ENCODE results near the gene NRCAM. TPM values are rescaled to one million over a fixed set of nuclear protein-coding genes. Genes with fewer than 3 reads are reported as not detected.

Gene NRCAM
- total RNA-seq, 1 experiment from 2014 or later: 2.7 TPM

DNA sequence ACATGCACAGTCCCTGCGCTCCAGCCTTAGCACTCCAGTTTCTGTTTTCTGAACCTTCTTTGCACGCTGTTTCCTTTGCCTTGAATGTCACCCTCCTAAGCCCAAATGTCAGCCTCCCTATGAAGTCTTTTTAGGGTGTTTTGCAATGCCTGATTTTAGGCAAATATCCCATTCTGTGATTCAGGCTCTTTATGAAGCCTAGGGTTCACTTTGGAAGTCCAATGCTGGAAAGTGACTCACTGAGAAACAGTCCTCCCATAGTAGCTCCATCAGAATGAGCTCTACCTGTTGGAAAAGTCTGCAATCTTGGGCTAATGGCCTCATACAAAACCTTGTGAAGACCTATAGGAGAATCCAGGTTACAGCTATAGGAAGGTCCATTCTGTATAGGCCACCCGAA is 331.4 kb downstream of the NRCAM start (continued):
- TF ChIP-seq, protein P1, sequence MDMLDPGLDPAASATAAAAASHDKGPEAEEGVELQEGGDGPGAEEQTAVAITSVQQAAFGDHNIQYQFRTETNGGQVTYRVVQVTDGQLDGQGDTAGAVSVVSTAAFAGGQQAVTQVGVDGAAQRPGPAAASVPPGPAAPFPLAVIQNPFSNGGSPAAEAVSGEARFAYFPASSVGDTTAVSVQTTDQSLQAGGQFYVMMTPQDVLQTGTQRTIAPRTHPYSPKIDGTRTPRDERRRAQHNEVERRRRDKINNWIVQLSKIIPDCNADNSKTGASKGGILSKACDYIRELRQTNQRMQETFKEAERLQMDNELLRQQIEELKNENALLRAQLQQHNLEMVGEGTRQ (CRISPR knock-in tag; IDR thresholded peaks at IDR 0.05): no peak
- TF ChIP-seq, protein P2, sequence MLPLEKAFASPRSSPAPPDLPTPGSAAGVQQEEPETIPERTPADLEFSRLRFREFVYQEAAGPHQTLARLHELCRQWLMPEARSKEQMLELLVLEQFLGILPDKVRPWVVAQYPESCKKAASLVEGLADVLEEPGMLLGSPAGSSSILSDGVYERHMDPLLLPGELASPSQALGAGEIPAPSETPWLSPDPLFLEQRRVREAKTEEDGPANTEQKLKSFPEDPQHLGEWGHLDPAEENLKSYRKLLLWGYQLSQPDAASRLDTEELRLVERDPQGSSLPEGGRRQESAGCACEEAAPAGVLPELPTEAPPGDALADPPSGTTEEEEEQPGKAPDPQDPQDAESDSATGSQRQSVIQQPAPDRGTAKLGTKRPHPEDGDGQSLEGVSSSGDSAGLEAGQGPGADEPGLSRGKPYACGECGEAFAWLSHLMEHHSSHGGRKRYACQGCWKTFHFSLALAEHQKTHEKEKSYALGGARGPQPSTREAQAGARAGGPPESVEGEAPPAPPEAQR (CRISPR knock-in tag; IDR thresholded peaks at IDR 0.05): no peak
- TF ChIP-seq SMAD4 (CRISPR knock-in tag; IDR thresholded peaks at IDR 0.05) (no peak), NR2C2 (CRISPR knock-in tag; IDR thresholded peaks at IDR 0.05) (no peak), ZNF121 (CRISPR knock-in tag; IDR thresholded peaks at IDR 0.05) (no peak), TEAD4 (CRISPR knock-in tag; IDR thresholded peaks at IDR 0.05) (no peak), ZNF416 (CRISPR knock-in tag; IDR thresholded peaks at IDR 0.05) (no peak)

DNA sequence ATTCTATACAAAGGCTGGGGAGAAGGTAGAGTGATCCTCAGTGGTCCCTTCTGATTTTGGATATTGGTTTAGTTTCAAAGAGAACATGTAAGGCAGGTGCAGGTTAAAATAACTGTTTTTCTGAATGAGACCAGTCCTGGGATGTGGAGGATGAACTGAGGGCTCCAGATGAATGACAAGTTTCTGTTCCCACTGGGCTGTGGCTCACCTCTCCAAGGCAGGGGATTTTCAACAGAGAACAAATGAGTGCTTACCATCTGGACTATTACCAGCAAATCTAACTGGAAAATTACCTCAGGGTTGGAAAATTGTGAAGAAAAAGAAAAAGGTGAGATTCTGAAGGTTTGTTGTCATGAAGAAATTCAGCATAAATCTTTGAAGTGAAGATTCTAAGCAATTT is 334.1 kb downstream of the NRCAM start:
- Mint-ChIP-seq H3K4me3 (no peak overlapping the region), H3K27ac (no peak overlapping the region), H3K27me3 (ENCODE audit: low read depth) (no peaks in the 10 kb centered on the region), H3K36me3 (no peaks in the 10 kb centered on the region), H3K9me3 (no peaks in the 10 kb centered on the region), H3K4me1 (no peaks in the 10 kb centered on the region)
- TF ChIP-seq ELF4 (CRISPR knock-in tag; IDR thresholded peaks at IDR 0.05; ENCODE audit: low read depth) (no peak), ZNF396 (CRISPR knock-in tag; IDR thresholded peaks at IDR 0.05; ENCODE audit: borderline replicate concordance) (no peak), ZNF232 (CRISPR knock-in tag; IDR thresholded peaks at IDR 0.05) (no peak), CREB1 (CRISPR knock-in tag; IDR thresholded peaks at IDR 0.05) (no peak), ZNF263 (CRISPR knock-in tag; IDR thresholded peaks at IDR 0.05; ENCODE audit: low read depth) (no peak), ZNF416 (CRISPR knock-in tag; IDR thresholded peaks at IDR 0.05) (no peak), NFYB (CRISPR knock-in tag; conservative IDR thresholded peaks at IDR 0.05; ENCODE audit: low read depth) (no peak), SP1 (CRISPR knock-in tag; conservative IDR thresholded peaks at IDR 0.05) (no peak)
- TF ChIP-seq, protein P3, sequence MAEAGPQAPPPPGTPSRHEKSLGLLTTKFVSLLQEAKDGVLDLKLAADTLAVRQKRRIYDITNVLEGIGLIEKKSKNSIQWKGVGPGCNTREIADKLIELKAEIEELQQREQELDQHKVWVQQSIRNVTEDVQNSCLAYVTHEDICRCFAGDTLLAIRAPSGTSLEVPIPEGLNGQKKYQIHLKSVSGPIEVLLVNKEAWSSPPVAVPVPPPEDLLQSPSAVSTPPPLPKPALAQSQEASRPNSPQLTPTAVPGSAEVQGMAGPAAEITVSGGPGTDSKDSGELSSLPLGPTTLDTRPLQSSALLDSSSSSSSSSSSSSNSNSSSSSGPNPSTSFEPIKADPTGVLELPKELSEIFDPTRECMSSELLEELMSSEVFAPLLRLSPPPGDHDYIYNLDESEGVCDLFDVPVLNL (CRISPR knock-in tag; IDR thresholded peaks at IDR 0.05; ENCODE audit: borderline replicate concordance, low read depth): no peak
- TF ChIP-seq, protein P4, sequence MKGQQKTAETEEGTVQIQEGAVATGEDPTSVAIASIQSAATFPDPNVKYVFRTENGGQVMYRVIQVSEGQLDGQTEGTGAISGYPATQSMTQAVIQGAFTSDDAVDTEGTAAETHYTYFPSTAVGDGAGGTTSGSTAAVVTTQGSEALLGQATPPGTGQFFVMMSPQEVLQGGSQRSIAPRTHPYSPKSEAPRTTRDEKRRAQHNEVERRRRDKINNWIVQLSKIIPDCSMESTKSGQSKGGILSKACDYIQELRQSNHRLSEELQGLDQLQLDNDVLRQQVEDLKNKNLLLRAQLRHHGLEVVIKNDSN (CRISPR knock-in tag; IDR thresholded peaks at IDR 0.05): no peak
- TF ChIP-seq, protein P5, sequence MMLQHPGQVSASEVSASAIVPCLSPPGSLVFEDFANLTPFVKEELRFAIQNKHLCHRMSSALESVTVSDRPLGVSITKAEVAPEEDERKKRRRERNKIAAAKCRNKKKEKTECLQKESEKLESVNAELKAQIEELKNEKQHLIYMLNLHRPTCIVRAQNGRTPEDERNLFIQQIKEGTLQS (CRISPR knock-in tag; conservative IDR thresholded peaks at IDR 0.05): no peak
- TF ChIP-seq, protein P6, sequence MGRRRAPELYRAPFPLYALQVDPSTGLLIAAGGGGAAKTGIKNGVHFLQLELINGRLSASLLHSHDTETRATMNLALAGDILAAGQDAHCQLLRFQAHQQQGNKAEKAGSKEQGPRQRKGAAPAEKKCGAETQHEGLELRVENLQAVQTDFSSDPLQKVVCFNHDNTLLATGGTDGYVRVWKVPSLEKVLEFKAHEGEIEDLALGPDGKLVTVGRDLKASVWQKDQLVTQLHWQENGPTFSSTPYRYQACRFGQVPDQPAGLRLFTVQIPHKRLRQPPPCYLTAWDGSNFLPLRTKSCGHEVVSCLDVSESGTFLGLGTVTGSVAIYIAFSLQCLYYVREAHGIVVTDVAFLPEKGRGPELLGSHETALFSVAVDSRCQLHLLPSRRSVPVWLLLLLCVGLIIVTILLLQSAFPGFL (CRISPR knock-in tag; IDR thresholded peaks at IDR 0.05; ENCODE audit: borderline replicate concordance): no peak
- TF ChIP-seq, protein P2 (CRISPR knock-in tag; IDR thresholded peaks at IDR 0.05): no peak
- TF ChIP-seq, protein P7, sequence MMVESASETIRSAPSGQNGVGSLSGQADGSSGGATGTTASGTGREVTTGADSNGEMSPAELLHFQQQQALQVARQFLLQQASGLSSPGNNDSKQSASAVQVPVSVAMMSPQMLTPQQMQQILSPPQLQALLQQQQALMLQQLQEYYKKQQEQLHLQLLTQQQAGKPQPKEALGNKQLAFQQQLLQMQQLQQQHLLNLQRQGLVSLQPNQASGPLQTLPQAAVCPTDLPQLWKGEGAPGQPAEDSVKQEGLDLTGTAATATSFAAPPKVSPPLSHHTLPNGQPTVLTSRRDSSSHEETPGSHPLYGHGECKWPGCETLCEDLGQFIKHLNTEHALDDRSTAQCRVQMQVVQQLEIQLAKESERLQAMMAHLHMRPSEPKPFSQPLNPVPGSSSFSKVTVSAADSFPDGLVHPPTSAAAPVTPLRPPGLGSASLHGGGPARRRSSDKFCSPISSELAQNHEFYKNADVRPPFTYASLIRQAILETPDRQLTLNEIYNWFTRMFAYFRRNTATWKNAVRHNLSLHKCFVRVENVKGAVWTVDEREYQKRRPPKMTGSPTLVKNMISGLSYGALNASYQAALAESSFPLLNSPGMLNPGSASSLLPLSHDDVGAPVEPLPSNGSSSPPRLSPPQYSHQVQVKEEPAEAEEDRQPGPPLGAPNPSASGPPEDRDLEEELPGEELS (CRISPR knock-in tag; IDR thresholded peaks at IDR 0.05): no peak
- ATAC-seq: no peak
- POLR2A ChIA-PET: no interaction called here
- CTCF ChIA-PET: interaction anchor here (0.7 kb wide), 1 partner anchor 243 kb away, joined by 3 read pairs; no protein-coding TSS in a partner anchor
- no peak for DNase-seq (ENCODE audit: low spot score)
